ENCODE data around the gene HTT-AS.
"Not testable (repeated sequence)": the region's sequence is repeated elsewhere in the genome, so short reads cannot be mapped to it uniquely, and the experiment has no call there.

Gene HTT-AS

GRCh38 chr4:3085948-3086670 lies 11.8 kb upstream of the HTT-AS start:
- DNase-seq = no peak

GRCh38 chr4:3083732-3084131 lies 9.4 kb upstream of the HTT-AS start:
- DNase-seq = no peak

GRCh38 chr4:3082925-3083515 lies 8.7 kb upstream of the HTT-AS start:
- no peak for DNase-seq

- no peak for DNase-seq
These were observed 5.4 kb upstream of the HTT-AS start for GRCh38 chr4:3079694-3080123.

- DNase-seq = no peak
These were observed 3.5 kb upstream of the HTT-AS start for GRCh38 chr4:3077796-3078195.

GRCh38 chr4:3075652-3075981 lies 1.3 kb upstream of the HTT-AS start:
- DNase-seq = no peak

GRCh38 chr4:3074846-3075651 lies 711 bp upstream of the HTT-AS start:
- DNase-seq = no peak

- no peak for DNase-seq
These were observed 920 bp downstream of the HTT-AS start for GRCh38 chr4:3073158-3074077.

GRCh38 chr4:3071811-3072210 lies 2.5 kb downstream of the HTT-AS start:
- DNase-seq = no peak

GRCh38 chr4:3070709-3071500 lies 3.4 kb downstream of the HTT-AS start:
- DNase-seq = no peak

- no peak for DNase-seq
These were observed 4.6 kb downstream of the HTT-AS start for GRCh38 chr4:3069661-3070199.

- DNase-seq = no peak
These were observed 6.8 kb downstream of the HTT-AS start for GRCh38 chr4:3067473-3068001.

GRCh38 chr4:3066836-3067400 lies 7.4 kb downstream of the HTT-AS start:
- DNase-seq = no peak

- DNase-seq = no peak
These were observed 8.8 kb downstream of the HTT-AS start for GRCh38 chr4:3065551-3065950.

- no peak for DNase-seq
These were observed 11.9 kb downstream of the HTT-AS start for GRCh38 chr4:3062471-3062870.

- no peak for DNase-seq
These were observed 13.4 kb downstream of the HTT-AS start for GRCh38 chr4:3060946-3061345.

GRCh38 chr4:3059943-3060342 lies 14.4 kb downstream of the HTT-AS start:
- no peak for DNase-seq

GRCh38 chr4:3054169-3054759 lies 20.1 kb downstream of the HTT-AS start:
- no peak for DNase-seq

- DNase-seq = not testable (repeated sequence)
These were observed 23.0 kb downstream of the HTT-AS start for GRCh38 chr4:3051141-3051897.
